ENCODE data around the gene OAF.

DNA sequence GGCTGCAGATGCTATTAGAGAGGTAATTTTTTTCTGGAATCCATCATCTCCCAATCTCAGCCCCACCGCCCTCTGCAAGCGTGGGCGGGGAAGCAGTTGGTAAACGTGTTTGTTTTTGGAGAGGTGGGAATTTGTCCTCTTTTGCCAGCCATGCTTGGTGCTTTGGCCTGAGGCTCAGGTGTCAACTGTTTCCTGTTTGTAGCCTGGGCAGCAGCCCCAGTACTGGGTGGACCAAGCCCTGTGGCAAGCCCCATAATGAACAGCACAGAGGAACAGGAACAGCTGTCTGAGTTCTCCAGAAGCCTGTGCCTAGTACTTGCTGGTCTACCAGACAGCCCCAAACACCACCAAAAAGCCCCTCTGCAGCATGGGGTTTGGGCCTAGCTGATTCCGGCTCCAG is 68.7 kb downstream of the OAF start:
- no peak for TF ChIP-seq YY1 (IDR thresholded peaks at IDR 0.05; ENCODE audit: insufficient read depth, insufficient read length)
- no peak for TF ChIP-seq ZNF274 (IDR thresholded peaks at IDR 0.05; ENCODE audit: low read depth, low read length)
- no peak for TF ChIP-seq SUZ12 (IDR thresholded peaks at IDR 0.05; ENCODE audit: extremely low read depth, insufficient read depth, insufficient read length)
